ENCODE measurements around the gene CAMK2G.
"Not testable (repeated sequence)": the region's sequence is repeated elsewhere in the genome, so short reads cannot be mapped to it uniquely, and the experiment has no call there.

CAMK2G gene

GRCh38 chr10:73874267-73875138 lies at the start of gene CAMK2G:
Gene CAMK2G, minus strand, starts transcription at chr10:73874555. Its CDS starts 94 bp downstream, at chr10:73874461.
- DNase-seq: no peak

GRCh38 chr10:73922864-73923133 lies 48.4 kb upstream of the CAMK2G start:
- no peak for DNase-seq

- no peak for DNase-seq
These were observed 47.9 kb upstream of the CAMK2G start for GRCh38 chr10:73922007-73922863.

- DNase-seq: no peak
These were observed 45.7 kb upstream of the CAMK2G start for GRCh38 chr10:73920089-73920488.

GRCh38 chr10:73919481-73919880 lies 45.1 kb upstream of the CAMK2G start:
- DNase-seq: not testable (repeated sequence)

GRCh38 chr10:73917566-73918305 lies 43.4 kb upstream of the CAMK2G start:
- no peak for DNase-seq

- DNase-seq: no peak
These were observed 42.6 kb upstream of the CAMK2G start for GRCh38 chr10:73916761-73917470.

GRCh38 chr10:73915206-73915851 lies 41.0 kb upstream of the CAMK2G start:
- no peak for DNase-seq

- DNase-seq: no peak
These were observed 39.7 kb upstream of the CAMK2G start for GRCh38 chr10:73914036-73914435.

- DNase-seq: no peak
These were observed 37.2 kb upstream of the CAMK2G start for GRCh38 chr10:73911553-73912004.

GRCh38 chr10:73910764-73911552 lies 36.6 kb upstream of the CAMK2G start, which contains the start of gene PLAU:
Gene PLAU, plus strand, starts transcription at chr10:73911132. Its CDS starts 424 bp downstream, at chr10:73911556.
- no peak for DNase-seq

- no peak for DNase-seq
These were observed 36.0 kb upstream of the CAMK2G start for GRCh38 chr10:73910401-73910763.

- no peak for DNase-seq
These were observed 35.3 kb upstream of the CAMK2G start for GRCh38 chr10:73909540-73910115.

- no peak for DNase-seq
These were observed 34.6 kb upstream of the CAMK2G start for GRCh38 chr10:73908853-73909539.

GRCh38 chr10:73907841-73908517 lies 33.6 kb upstream of the CAMK2G start:
- no peak for DNase-seq

GRCh38 chr10:73906524-73907447 lies 32.4 kb upstream of the CAMK2G start:
- DNase-seq: no peak

GRCh38 chr10:73905256-73906020 lies 31.1 kb upstream of the CAMK2G start:
- no peak for DNase-seq

GRCh38 chr10:73902351-73902750 lies 28.0 kb upstream of the CAMK2G start:
- no peak for DNase-seq

Data from DMS79 (cell line).